Ascending aorta (tissue), 2 donors: ENCODE results near the gene MLX. TPM values are rescaled to one million over a fixed set of nuclear protein-coding genes. Genes with fewer than 3 reads are reported as not detected.
A peak's percentile ranks its signal among the peaks of the same experiment; 100 is the strongest.

Experiments
- DNase-seq, 2 donors: peaks; one replicate each; pipeline ENCODE4 v3.0.0-alpha.2; 2019; ENCODE audit warnings: low spot score in 2 of 2
- H3K27ac ChIP-seq, 2 donors: fragments of 200-600 bp; sonication (generic); one replicate each; pipeline ENCODE4 v1.5.1; 2016 to 2017; ENCODE audit warnings: mild to moderate bottlenecking in 1 of 2
- H3K27me3 ChIP-seq: fragments of 200-600 bp; sonication (generic); one replicate; pipeline ENCODE4 v1.5.1; 2017
- H3K36me3 ChIP-seq, 2 donors: fragments of 200-600 bp; sonication (generic); one replicate each; pipeline ENCODE4 v1.5.1; 2016
- H3K4me1 ChIP-seq, 2 donors: fragments of 200-600 bp; sonication (generic); one replicate each; pipeline ENCODE4 v1.5.1; 2016 to 2017; ENCODE audit warnings: mild to moderate bottlenecking in 1 of 2
- H3K4me3 ChIP-seq, 2 donors: fragments of 200-600 bp; sonication (generic); one replicate each; pipeline ENCODE4 v1.5.1; 2016 to 2017; ENCODE audit warnings: mild to moderate bottlenecking in 1 of 2
- H3K9me3 ChIP-seq, 2 donors: fragments of 200-600 bp; sonication (generic); one replicate each; pipeline ENCODE4 v1.5.1; 2016
- CTCF ChIP-seq, 3 experiments: fragments of 200-600 bp in 2 of 3; fragments of 450-650 bp in 1 of 3; sonication (generic) in 2 of 3; IDR thresholded peaks; one replicate each; pipeline ENCODE4 v1.5.1; 2016 to 2019; ENCODE audit warnings: antibody characterized with exemption in 3 of 3, mild to moderate bottlenecking in 1 of 3, moderate library complexity in 1 of 3
- intact Hi-C: fragments of 100-400 bp; cut with DNase I; formaldehyde crosslinking; loops from one replicate; pipeline ENCODE4 v1.15.1; 2023
- total RNA-seq: library from RNA; depleted of rRNA; stranded (reverse); fragments of >200 nt; gene quantifications from one replicate; pipeline ENCODE4 v1.1.0, GENCODE V29; 2016

The MLX gene
- total RNA-seq, 1 donor from 2014 or later, result 15.8 TPM

- peaks cover 5 to 28% of the 10 kb centered on the region in 2 donors for H3K4me1 ChIP-seq
- no peak for DNase-seq
- no peak for TF ChIP-seq CTCF (IDR thresholded peaks at IDR 0.05)
- H3K4me3 ChIP-seq, result no peak overlapping the region
- intact Hi-C loops, result loop anchor here (5.0 kb wide), 1 partner anchor 117 kb away; the partner anchor contains the start of gene PLEKHH3
- no peaks in the 10 kb centered on the region for H3K27me3 ChIP-seq
- peaks cover 8 to 10% of the 10 kb centered on the region in 2 donors for H3K36me3 ChIP-seq
- no peaks in the 10 kb centered on the region for H3K9me3 ChIP-seq
- peak overlapping the region; percentile 4 to 33 for H3K27ac ChIP-seq
Measured at GRCh38 chr17:42560246-42560645, 6.7 kb upstream of the MLX start.

- Histone ChIP-seq H3K4me3 (peak within 1 kb of the TSS; percentile 84), H3K27me3 (no peaks in the 10 kb centered on the region), H3K36me3 (peaks cover 16 to 19% of the 10 kb centered on the region in 2 donors), H3K27ac (peak within 1 kb of the TSS; percentile 84 to 87), H3K9me3 (no peaks in the 10 kb centered on the region), H3K4me1 (peaks cover 5 to 31% of the 10 kb centered on the region in 2 donors)
- intact Hi-C loops, result loop anchor here (1.0 to 5.0 kb wide), 2 partner anchors 26 to 115 kb away; partner anchors contain the start of genes NAGLU and PLEKHH3
- DNase-seq, result peak; percentile 78 to 97
- TF ChIP-seq CTCF (IDR thresholded peaks at IDR 0.05), result no peak
Measured at GRCh38 chr17:42561897-42562387, 5.0 kb upstream of the MLX start, which contains the start of gene COASY. Gene COASY, plus strand, starts transcription at chr17:42562148. Its CDS starts 475 bp downstream, at chr17:42562623.

GRCh38 chr17:42562388-42563142, 4.3 kb upstream of the MLX start:
- Histone ChIP-seq H3K4me3 (peak overlapping the region; percentile 84), H3K27ac (peak overlapping the region; percentile 84 to 87), H3K36me3 (peaks cover 16 to 19% of the 10 kb centered on the region in 2 donors), H3K27me3 (no peaks in the 10 kb centered on the region), H3K9me3 (no peaks in the 10 kb centered on the region), H3K4me1 (peaks cover 5 to 31% of the 10 kb centered on the region in 2 donors)
- no peak for DNase-seq
- intact Hi-C loops, result loop anchor here (1.0 to 5.0 kb wide), 2 partner anchors 26 to 115 kb away; partner anchors contain the start of genes NAGLU and PLEKHH3
- TF ChIP-seq CTCF (IDR thresholded peaks at IDR 0.05), result no peak

GRCh38 chr17:42563143-42563509, 3.8 kb upstream of the MLX start:
- no peak for DNase-seq
- peak overlapping the region; percentile 84 to 87 for H3K27ac ChIP-seq
- no peak for TF ChIP-seq CTCF (IDR thresholded peaks at IDR 0.05)
- intact Hi-C loops, result loop anchor here (5.0 kb wide), 1 partner anchor 114 kb away; the partner anchor contains the start of gene PLEKHH3
- peaks cover 16 to 19% of the 10 kb centered on the region in 2 donors for H3K36me3 ChIP-seq
- peaks cover 5 to 35% of the 10 kb centered on the region in 2 donors for H3K4me1 ChIP-seq
- H3K9me3 ChIP-seq, result no peaks in the 10 kb centered on the region
- peak overlapping the region; percentile 84 for H3K4me3 ChIP-seq
- H3K27me3 ChIP-seq, result no peaks in the 10 kb centered on the region

- intact Hi-C loops, result loop anchor here (5.0 kb wide), 1 partner anchor 114 kb away; the partner anchor contains the start of gene PLEKHH3
- TF ChIP-seq CTCF (IDR thresholded peaks at IDR 0.05), result no peak
- peak overlapping the region in 1 of 2 donors; percentile 19 for H3K27ac ChIP-seq
Measured at GRCh38 chr17:42563543-42563942, 3.4 kb upstream of the MLX start.

More at GRCh38 chr17:42563543-42563942, 3.4 kb upstream of the MLX start:
- peaks cover 16 to 21% of the 10 kb centered on the region in 2 donors for H3K36me3 ChIP-seq
- peaks cover 5 to 37% of the 10 kb centered on the region in 2 donors for H3K4me1 ChIP-seq
- H3K27me3 ChIP-seq, result no peaks in the 10 kb centered on the region
- DNase-seq, result no peak
- H3K4me3 ChIP-seq, result peak overlapping the region in 1 of 2 donors; percentile 84
- H3K9me3 ChIP-seq, result no peaks in the 10 kb centered on the region
